NCI-H2196 treated with DMSO at 0.1 percent for 48 hours (cell line): ENCODE data around the gene CBX6.

Source experiments
- DNase-seq: peaks from one replicate; lab custom pipeline; 2025; ENCODE audit not compliant: unreplicated experiment; lab: John Stamatoyannopoulos, UW

Gene CBX6

GRCh38 chr22:38873469-38874411 lies 1.7 kb upstream of the CBX6 start:
- DNase-seq, result peak; percentile 12

DNA sequence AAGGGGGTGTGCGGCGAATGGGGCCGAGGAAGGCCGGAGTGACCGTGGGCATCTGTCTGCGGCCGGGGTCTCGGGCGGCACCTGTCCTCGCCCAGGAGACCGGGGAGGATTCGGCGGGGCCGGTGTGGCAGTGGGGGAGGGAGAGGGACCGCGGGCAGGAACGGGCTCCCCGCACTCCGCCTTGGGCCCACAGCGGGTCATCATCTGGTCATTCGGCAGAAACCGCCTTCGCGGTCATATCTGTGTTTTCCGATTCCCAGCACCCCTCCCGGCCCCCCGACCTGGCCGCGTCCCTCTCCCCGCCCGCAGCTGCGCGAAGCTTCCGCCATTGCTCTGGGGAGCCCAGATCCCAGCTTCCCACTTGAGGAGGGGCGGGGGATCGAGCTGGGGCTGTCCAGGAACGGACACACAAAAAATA lies 824 bp upstream of the CBX6 start:
- no peak for DNase-seq

- DNase-seq, result no peak
These were observed 450 bp downstream of the CBX6 start for GRCh38 chr22:38871360-38872171.

- DNase-seq, result no peak
These were observed 1.1 kb downstream of the CBX6 start for GRCh38 chr22:38870791-38871359.

- DNase-seq, result peak; percentile 32
These were observed 1.7 kb downstream of the CBX6 start for GRCh38 chr22:38870312-38870741.

GRCh38 chr22:38869663-38870062 lies 2.4 kb downstream of the CBX6 start:
- DNase-seq, result no peak

- no peak for DNase-seq
These were observed 3.1 kb downstream of the CBX6 start for GRCh38 chr22:38868886-38869381.

GRCh38 chr22:38868286-38868721 lies 3.7 kb downstream of the CBX6 start:
- no peak for DNase-seq

DNA sequence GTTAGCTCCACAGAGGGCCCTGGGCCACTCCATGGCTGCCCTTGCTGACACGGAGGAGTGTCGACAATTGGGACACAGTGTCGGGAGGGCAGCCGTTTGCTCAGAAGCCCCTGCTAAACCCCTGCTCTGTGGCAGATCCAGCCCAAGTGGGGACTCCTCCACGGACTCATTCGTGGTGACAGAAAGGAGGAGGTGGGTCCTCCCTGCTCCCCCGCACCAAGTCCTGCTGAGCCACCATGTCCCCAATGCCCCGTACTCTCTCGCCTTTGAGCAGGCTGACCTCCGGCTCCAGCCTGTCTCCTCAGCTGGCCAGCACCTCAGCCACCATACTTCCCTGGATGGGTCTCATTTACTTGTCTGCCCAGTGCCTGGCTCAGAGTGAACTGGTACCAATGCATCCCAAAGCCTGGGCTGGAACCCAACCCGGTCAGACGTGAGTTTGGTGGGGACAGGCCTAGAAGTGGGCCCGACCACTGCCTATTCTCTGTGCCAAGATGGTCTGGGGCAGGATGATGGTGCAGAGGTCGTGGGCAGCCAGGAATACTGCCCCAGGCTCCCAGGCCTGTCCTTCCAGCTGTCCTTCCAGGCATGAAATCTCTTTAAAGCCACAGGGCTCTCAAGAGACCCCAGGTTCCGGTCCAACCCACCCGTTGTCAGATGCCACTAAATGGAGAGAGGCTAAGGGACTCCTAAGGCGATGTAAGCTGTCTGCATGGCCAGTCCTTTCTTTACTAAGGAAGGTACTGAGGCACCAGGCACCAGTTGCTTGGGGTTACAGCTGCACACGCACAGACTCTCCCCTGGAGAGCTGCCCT lies 4.3 kb downstream of the CBX6 start:
- no peak for DNase-seq

DNA sequence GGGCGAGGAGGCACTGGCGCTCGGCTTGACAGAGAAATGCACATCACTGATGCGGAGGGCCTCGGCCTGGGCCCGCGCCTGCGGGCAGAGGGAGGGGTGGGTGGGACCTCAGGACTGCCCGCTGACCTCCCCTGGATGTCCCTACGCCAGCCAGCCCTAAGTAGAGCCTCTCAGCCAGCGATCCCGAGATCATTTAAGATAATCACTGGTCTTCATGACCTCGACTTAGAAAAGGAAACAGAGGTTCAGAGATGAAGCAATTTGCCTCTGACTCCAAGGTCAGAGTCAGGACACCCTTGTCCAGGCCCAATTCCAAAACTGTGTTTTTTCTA lies 4.9 kb downstream of the CBX6 start:
- DNase-seq, result no peak

- no peak for DNase-seq
These were observed 5.5 kb downstream of the CBX6 start for GRCh38 chr22:38866399-38867123.

- no peak for DNase-seq
These were observed 6.0 kb downstream of the CBX6 start for GRCh38 chr22:38866024-38866398.

- DNase-seq, result no peak
These were observed 6.6 kb downstream of the CBX6 start for GRCh38 chr22:38865201-38866023.

DNA sequence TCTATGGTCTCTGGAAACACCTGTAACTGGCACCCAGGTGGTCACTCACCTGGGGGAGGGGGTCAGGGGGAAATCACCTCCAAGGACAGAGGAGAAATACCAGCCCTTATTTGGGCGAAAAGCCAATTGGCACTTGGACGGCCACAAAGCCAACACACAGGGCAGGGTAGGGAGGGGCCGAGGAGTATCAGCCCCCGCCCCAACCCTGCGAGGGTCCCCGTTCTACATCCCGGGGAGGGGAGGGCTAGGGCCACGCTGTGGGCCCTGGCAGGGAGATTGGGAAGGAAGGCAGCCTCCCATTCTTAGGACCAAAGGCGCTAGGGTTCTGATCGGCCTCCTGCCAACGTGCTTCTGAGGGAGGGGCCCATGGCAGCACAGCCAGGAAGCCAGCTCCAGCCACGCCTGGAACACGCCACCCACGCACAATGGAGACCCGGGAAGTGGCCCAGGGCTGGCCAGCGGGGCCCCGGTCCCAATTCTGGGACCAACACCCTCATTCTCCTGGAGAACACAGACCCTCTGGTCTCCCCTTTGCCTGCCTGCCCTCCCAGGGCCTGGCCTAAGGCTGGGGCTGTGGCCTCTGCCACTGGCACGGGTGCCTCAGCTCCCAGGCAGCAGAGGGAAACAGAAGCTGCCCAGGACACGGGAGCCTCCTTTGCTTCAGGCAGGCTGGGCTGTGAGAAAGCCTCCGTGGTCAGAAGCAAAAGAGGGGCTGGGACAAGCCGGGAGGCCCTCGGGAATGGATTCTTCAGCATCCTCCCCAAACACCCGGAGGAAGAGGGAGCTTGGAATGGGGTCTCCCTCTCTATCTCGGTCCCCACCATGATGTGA lies 7.4 kb downstream of the CBX6 start:
- DNase-seq, result no peak

DNA sequence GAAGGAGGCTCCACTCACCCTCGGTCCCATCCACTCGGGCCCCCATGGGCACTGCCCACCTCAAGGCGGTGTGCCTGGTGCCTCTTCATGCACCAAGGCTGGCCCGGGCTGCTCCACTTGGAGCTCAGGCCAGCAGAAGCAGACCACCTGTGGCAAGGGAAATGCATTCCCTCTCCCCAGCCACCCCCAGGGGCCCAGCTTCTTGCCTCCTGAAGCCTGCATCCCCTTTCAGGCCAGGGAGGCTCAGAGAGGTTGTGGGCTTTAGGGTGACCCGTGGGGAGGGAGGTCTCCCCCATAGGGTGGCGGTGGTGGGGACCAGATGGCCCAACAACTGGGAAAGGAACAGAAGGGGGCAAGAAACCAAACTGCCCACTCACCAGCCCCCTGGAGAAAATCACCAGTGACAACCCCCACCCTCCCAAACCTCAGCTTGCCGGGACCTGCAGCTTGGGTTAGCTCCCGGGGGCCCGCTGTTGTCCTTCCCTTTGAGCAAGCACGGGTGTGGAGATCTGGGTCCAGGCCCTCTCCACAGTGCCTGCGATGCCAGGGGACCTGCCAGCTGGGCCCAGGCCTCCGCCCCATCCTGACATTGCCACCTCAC lies 8.4 kb downstream of the CBX6 start:
- no peak for DNase-seq

DNA sequence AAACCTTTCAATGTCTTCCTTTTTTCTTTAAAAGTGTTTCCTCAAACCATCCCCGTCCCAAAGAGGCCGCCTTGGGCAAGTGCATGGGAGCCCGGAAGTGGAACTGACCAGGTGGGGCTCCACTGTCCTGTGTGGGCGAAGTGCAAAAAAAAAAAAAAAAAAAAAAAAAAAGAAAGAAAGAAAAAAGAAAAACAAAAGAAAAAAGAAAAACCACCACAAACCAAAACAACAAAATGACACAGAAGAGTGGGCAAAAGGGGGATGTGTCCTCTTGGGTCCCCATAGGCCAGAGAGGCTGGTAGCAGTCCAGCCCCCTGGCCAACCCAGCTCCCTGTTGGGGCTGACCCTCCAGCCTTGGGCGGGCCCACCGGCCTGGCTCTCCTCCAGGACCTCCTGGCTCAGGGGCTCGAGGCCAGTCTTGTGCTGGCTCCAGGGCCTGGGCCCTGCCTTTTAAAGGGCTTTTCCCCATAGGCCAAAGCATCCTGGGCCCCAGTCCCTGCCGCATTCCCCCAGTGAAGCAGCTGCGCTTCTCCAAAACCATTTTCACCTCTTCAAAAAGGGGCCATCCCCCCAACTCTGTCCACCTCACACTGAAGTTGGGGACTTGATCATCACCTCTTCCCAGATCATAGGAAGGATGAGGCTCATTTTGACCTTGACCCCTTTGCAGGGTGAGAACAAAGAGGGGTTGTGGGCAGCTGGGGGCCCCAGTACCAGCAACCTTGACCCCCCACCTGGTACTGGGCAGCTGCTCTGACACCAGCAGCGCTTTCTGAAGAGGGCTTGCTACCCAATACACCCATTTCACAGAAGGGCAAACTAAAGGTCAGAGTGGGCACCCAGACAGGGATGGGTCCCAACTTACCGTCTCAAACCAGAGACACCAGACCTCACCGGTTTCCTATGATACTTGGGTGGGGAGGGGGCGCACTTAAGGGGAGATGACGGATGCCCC lies 9.4 kb downstream of the CBX6 start:
- DNase-seq, result no peak

- no peak for DNase-seq
These were observed 10.1 kb downstream of the CBX6 start for GRCh38 chr22:38861927-38862326.
